ENCODE measurements around the gene MYEOV. TPM values are rescaled to one million over a fixed set of nuclear protein-coding genes. Genes with fewer than 3 reads are reported as not detected.

MYEOV gene
- 1.3 TPM for polyA plus RNA-seq (2013, experiment 1 of 2)
- 2.2 TPM for polyA plus RNA-seq (2013, experiment 2 of 2)

GRCh38 chr11:69293819-69294505 lies at the start of gene MYEOV:
Gene MYEOV (plus strand): TSS chr11:69294155. CDS start chr11:69295355, 1,200 bp downstream.
- H3K27ac ChIP-seq (ENCODE audit: low read depth, low read length, severe bottlenecking), result no peak within 1 kb of the TSS
- H3K4me1 ChIP-seq (ENCODE audit: control insufficient read depth, insufficient read depth, low read length, poor library complexity, severe bottlenecking), result peaks cover 26% of the 10 kb centered on the region
- no peaks in the 10 kb centered on the region for H3K36me3 ChIP-seq (ENCODE audit: control insufficient read depth, insufficient read depth, low read length)
- WGBS, 2 experiments (ENCODE audit: insufficient coverage in 2 of 2), result 93 to 96% methylated on average over 11 to 14 of the region's 16 CpGs
- H3K9me3 ChIP-seq (ENCODE audit: control insufficient read depth, low read length), result peaks cover 8% of the 10 kb centered on the region
- no peak within 1 kb of the TSS for H3K4me3 ChIP-seq (ENCODE audit: extremely low read depth, insufficient read depth, low read length, poor library complexity, severe bottlenecking)

DNA sequence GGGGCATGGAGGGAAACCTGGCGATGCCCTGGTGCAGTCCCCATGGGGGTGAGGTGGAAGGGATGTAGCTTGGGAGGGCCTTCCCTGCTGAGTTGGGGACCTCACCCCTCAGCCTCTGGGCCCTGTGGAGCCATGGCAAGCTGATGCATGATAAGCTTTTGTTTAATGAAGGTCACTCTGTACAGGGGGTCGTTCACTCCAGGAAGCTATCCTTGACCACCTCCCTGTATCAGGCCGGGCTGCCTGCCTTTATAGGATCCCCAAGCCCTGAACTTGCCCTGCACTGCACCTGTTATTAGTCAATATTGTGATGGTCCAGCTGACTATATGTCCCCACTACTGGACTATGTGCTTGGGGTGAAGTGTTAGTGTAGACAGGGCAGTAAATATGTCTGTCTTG lies 49.7 kb upstream of the MYEOV start:
- WGBS, 2 experiments (ENCODE audit: insufficient coverage in 2 of 2), result 84 to 96% methylated on average over 2 to 3 of the region's 3 CpGs
- peaks cover 3% of the 10 kb centered on the region for H3K9me3 ChIP-seq (ENCODE audit: control insufficient read depth, low read length)

DNA sequence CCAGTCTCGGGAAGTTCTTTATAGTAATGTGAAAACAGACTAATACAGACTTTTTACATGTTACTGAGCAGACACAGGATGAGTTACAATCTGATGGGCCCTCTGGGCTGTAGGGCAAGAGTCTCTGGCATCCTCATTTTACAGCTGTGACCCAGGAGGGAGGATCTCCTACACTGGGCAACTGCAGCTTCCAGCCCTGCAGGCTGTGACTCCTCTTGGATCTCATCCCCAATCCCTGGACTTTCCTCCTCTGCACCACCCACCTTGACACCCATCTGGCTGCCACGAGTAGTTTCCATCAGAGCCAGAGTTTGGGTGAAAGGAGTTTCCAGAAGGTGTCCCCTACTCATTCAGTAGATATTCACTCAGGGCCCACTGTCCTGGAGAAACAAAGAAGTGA lies 48.9 kb upstream of the MYEOV start:
- no peak overlapping the region for H3K27ac ChIP-seq (ENCODE audit: low read depth, low read length, severe bottlenecking)
- peaks cover 3% of the 10 kb centered on the region for H3K9me3 ChIP-seq (ENCODE audit: control insufficient read depth, low read length)
- H3K36me3 ChIP-seq (ENCODE audit: control insufficient read depth, insufficient read depth, low read length), result no peaks in the 10 kb centered on the region
- peaks cover 10% of the 10 kb centered on the region for H3K4me1 ChIP-seq (ENCODE audit: control insufficient read depth, insufficient read depth, low read length, poor library complexity, severe bottlenecking)
- WGBS, 2 experiments (ENCODE audit: insufficient coverage in 2 of 2), result 100% methylated on average over 1 of the region's 2 CpGs; no CpG with 5 or more reads in 1 of the 2 experiments
- H3K4me3 ChIP-seq (ENCODE audit: extremely low read depth, insufficient read depth, low read length, poor library complexity, severe bottlenecking), result no peak overlapping the region

More for the DNA sequence above, 49.7 kb upstream of the MYEOV start:
- Histone ChIP-seq H3K4me1 (ENCODE audit: control insufficient read depth, insufficient read depth, low read length, poor library complexity, severe bottlenecking) (peaks cover 2% of the 10 kb centered on the region), H3K36me3 (ENCODE audit: control insufficient read depth, insufficient read depth, low read length) (no peaks in the 10 kb centered on the region), H3K4me3 (ENCODE audit: extremely low read depth, insufficient read depth, low read length, poor library complexity, severe bottlenecking) (no peak overlapping the region), H3K27ac (ENCODE audit: low read depth, low read length, severe bottlenecking) (no peak overlapping the region)

DNA sequence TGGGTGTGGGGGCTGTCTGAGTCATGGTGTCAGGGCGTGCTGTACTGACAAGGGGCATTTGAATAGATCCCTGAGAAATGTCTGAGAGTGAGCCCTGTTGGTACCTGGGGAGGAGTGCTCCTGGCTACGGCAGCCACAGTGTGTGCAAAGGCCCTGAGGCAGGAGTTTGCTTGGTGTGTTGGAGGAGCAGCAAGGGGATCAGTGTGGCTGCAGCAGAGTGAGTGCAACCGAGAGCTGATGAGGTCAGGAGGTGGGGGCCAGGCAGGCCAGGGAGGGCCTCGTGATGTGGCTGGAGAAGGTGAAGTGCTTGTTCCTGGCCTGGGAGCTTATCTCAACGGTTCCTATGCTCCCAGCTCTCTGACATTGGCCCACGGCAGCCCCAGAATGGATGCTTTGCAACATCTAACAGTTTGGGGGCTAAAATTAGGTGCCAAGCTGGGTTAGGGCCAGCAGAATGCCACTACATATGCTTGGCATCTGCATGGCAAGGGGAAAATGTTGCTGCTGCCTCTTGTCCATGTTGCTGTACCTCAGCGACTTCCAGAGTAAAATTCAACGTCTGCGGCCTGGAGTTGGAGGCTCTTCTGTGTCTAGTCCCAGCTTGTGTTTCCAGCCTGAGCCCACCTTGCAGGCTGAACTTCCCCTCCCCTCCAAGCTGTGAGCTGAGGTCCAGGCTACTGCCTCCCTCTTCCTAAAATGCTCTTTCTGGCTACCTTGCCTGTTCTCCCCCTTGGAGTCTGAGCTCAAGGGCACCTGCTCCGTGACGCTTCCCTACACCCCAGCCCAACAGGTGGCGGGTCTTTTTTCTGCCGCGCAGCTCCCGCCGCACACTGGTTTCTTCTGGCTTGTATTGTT lies 48.2 kb upstream of the MYEOV start:
- H3K27ac ChIP-seq (ENCODE audit: low read depth, low read length, severe bottlenecking), result no peak overlapping the region
- no peaks in the 10 kb centered on the region for H3K36me3 ChIP-seq (ENCODE audit: control insufficient read depth, insufficient read depth, low read length)
- H3K9me3 ChIP-seq (ENCODE audit: control insufficient read depth, low read length), result peaks cover 3% of the 10 kb centered on the region
- peaks cover 10% of the 10 kb centered on the region for H3K4me1 ChIP-seq (ENCODE audit: control insufficient read depth, insufficient read depth, low read length, poor library complexity, severe bottlenecking)
- H3K4me3 ChIP-seq (ENCODE audit: extremely low read depth, insufficient read depth, low read length, poor library complexity, severe bottlenecking), result no peak overlapping the region
- 87 to 94% methylated on average over 8 to 10 of the region's 16 CpGs for WGBS, 2 experiments (ENCODE audit: insufficient coverage in 2 of 2)

DNA sequence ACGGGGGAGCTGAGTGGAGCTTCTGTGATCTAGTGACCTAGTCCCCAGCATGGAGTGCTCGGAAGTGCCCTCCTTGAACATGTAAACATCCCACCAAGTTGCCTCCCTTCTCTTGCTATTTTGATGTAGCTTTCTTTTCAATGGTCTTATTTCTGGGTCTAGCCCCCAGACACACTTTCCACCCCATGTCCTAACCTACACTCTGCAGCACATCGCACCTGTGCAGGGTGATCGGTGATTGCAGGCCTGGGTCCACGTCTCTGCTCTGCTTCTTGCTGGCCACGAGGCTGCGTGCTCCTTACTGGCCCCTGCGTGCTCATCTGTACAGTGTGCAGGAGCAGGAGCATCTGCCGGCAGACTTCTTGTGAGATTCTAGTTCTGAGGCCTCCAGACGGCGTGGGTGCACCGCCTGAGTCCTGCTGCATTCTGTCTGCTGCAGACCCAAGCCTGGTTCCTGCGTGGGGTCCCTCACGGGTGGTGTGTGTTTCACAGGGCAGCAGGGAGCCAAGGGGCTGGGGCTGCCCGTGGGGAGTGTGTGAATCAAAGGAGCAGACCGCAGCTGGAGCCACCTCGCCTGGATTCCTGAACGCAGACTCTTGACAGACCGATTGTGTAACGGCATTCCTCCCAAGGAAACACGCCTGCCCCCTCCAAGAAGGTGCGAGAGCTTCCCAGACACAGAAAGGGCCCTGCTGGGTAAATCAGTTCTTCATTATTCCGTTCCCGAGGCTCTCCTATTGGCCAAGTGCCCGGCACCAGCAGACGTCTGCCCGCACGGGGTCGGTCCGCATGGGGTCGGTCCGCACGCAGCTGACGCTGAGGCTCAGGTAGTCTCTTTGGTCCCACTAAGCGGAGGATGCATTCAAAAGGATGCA lies 44.4 kb upstream of the MYEOV start:
- H3K4me1 ChIP-seq (ENCODE audit: control insufficient read depth, insufficient read depth, low read length, poor library complexity, severe bottlenecking), result peaks cover 10% of the 10 kb centered on the region
- H3K9me3 ChIP-seq (ENCODE audit: control insufficient read depth, low read length), result peaks cover 5% of the 10 kb centered on the region
- H3K36me3 ChIP-seq (ENCODE audit: control insufficient read depth, insufficient read depth, low read length), result no peaks in the 10 kb centered on the region
- H3K27ac ChIP-seq (ENCODE audit: low read depth, low read length, severe bottlenecking), result no peak overlapping the region
- WGBS, 2 experiments (ENCODE audit: insufficient coverage in 2 of 2), result 40 to 49% methylated on average over 31 to 34 of the region's 35 CpGs
- no peak overlapping the region for H3K4me3 ChIP-seq (ENCODE audit: extremely low read depth, insufficient read depth, low read length, poor library complexity, severe bottlenecking)

DNA sequence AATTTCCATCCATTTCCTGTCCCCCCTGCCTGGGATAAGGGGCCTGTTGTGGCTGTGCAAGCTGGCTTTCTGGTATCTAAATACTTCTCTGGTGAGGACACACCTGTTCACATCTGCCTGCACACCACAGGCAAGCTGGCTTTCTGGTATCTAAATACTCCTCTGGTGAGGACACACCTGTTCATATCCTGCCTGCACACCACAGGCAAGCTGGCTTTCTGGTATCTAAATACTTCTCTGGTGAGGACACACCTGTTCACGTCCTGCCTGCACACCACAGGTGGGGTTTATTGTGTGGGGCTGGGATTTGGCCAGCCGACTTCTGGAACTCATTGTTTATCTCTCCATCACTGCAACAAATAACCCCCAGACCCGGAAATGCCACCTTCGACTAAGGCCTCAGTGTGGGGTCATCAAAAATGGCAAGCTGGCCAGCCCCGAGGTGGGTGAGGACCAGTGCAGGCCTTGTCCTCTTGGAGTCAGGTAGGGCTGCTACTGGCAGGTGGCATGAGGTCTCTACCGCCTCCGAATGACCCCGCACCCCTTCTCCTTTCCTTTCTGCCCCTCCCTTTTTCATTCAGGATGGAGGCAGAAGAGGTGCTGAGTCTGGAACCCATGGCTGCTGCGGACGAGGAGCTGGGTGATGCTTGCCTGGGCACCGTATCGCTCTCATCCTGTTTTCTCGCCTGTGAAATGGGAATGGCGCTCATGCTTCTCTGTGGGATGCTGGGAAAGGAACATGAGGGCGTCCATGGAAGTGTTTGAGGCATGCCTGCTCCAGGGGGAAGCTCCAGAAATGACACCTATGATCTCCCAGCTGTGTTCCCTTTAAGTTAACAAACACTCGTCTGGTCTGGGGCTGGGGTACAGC lies 43.5 kb upstream of the MYEOV start:
- Histone ChIP-seq H3K4me1 (ENCODE audit: control insufficient read depth, insufficient read depth, low read length, poor library complexity, severe bottlenecking) (peaks cover 10% of the 10 kb centered on the region), H3K27ac (ENCODE audit: low read depth, low read length, severe bottlenecking) (no peak overlapping the region), H3K9me3 (ENCODE audit: control insufficient read depth, low read length) (peaks cover 5% of the 10 kb centered on the region), H3K4me3 (ENCODE audit: extremely low read depth, insufficient read depth, low read length, poor library complexity, severe bottlenecking) (no peak overlapping the region), H3K36me3 (ENCODE audit: control insufficient read depth, insufficient read depth, low read length) (no peaks in the 10 kb centered on the region)
- WGBS, 2 experiments (ENCODE audit: insufficient coverage in 2 of 2), result 90 to 96% methylated on average over 7 of the region's 16 CpGs

DNA sequence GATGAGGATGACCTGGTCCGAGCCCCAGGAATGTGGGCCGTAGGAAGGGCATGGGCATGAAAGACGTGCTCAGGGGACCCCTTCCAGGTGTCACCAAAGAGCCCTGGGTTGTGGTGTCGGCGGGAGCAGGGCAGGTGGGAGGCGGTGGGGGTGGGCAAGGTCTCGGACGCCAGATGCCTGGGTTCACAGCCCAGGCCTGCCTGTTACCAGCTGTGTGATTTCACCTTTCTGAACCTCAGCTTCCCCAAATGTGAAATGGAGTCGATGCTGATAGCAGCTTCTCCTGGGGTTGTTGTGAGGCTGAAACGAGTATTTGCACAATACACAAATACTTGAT lies 42.9 kb upstream of the MYEOV start:
- Histone ChIP-seq H3K4me3 (ENCODE audit: extremely low read depth, insufficient read depth, low read length, poor library complexity, severe bottlenecking) (no peak overlapping the region), H3K9me3 (ENCODE audit: control insufficient read depth, low read length) (peaks cover 5% of the 10 kb centered on the region), H3K27ac (ENCODE audit: low read depth, low read length, severe bottlenecking) (no peak overlapping the region), H3K36me3 (ENCODE audit: control insufficient read depth, insufficient read depth, low read length) (no peaks in the 10 kb centered on the region), H3K4me1 (ENCODE audit: control insufficient read depth, insufficient read depth, low read length, poor library complexity, severe bottlenecking) (peaks cover 10% of the 10 kb centered on the region)
- 91 to 93% methylated on average over 5 to 9 of the region's 10 CpGs for WGBS, 2 experiments (ENCODE audit: insufficient coverage in 2 of 2)

- Histone ChIP-seq H3K4me1 (ENCODE audit: control insufficient read depth, insufficient read depth, low read length, poor library complexity, severe bottlenecking) (peaks cover 10% of the 10 kb centered on the region), H3K36me3 (ENCODE audit: control insufficient read depth, insufficient read depth, low read length) (no peaks in the 10 kb centered on the region), H3K9me3 (ENCODE audit: control insufficient read depth, low read length) (peaks cover 5% of the 10 kb centered on the region), H3K27ac (ENCODE audit: low read depth, low read length, severe bottlenecking) (no peak overlapping the region), H3K4me3 (ENCODE audit: extremely low read depth, insufficient read depth, low read length, poor library complexity, severe bottlenecking) (no peak overlapping the region)
- whole genome bisulfite sequencing, 2 experiments (ENCODE audit: insufficient coverage in 2 of 2), result 94 to 95% methylated on average over 30 to 31 of the region's 31 CpGs
These were observed 42.1 kb upstream of the MYEOV start for GRCh38 chr11:69251639-69252489.

- H3K4me1 ChIP-seq (ENCODE audit: control insufficient read depth, insufficient read depth, low read length, poor library complexity, severe bottlenecking), result peaks cover 10% of the 10 kb centered on the region
- no peak overlapping the region for H3K4me3 ChIP-seq (ENCODE audit: extremely low read depth, insufficient read depth, low read length, poor library complexity, severe bottlenecking)
- H3K36me3 ChIP-seq (ENCODE audit: control insufficient read depth, insufficient read depth, low read length), result no peaks in the 10 kb centered on the region
- no peak overlapping the region for H3K27ac ChIP-seq (ENCODE audit: low read depth, low read length, severe bottlenecking)
- peaks cover 5% of the 10 kb centered on the region for H3K9me3 ChIP-seq (ENCODE audit: control insufficient read depth, low read length)
- 94 to 97% methylated on average over 9 of the region's 9 CpGs for WGBS, 2 experiments (ENCODE audit: insufficient coverage in 2 of 2)
These were observed 41.5 kb upstream of the MYEOV start for GRCh38 chr11:69252490-69252837.
